Fibroblast of lung (primary cell): ENCODE data around the gene WFDC9. TPM values are rescaled to one million over a fixed set of nuclear protein-coding genes. Genes with fewer than 3 reads are reported as not detected.
"Not testable (repeated sequence)": the region's sequence is repeated elsewhere in the genome, so short reads cannot be mapped to it uniquely, and the experiment has no call there.

ENCODE experiments used
- DNase-seq, 2 donors: peaks; one replicate each; pipeline versions ENCODE4 v3.0.0 to v3.0.0-alpha.2; 2010; ENCODE audit warnings: low read depth in 2 of 2
- H2AFZ ChIP-seq: 2 replicates; pipeline ENCODE4 v1.5.1; 2012; ENCODE audit warnings: low read length, control low read depth, inconsistent platforms
- H3K27ac ChIP-seq: 2 replicates; pipeline ENCODE4 v1.5.1; 2011; ENCODE audit warnings: low read length, control low read depth; ENCODE audit not compliant: insufficient read depth
- H3K27me3 ChIP-seq: 2 replicates; pipeline ENCODE4 v1.5.1; 2011; ENCODE audit warnings: mild to moderate bottlenecking, low read length; ENCODE audit not compliant: control insufficient read depth, insufficient read depth
- H3K36me3 ChIP-seq: 2 replicates; pipeline ENCODE4 v1.5.1; 2011; ENCODE audit warnings: low read length; ENCODE audit not compliant: control insufficient read depth, insufficient read depth
- H3K4me1 ChIP-seq: 2 replicates; pipeline ENCODE4 v1.5.1; 2011; ENCODE audit warnings: low read length; ENCODE audit not compliant: control insufficient read depth, insufficient read depth; ENCODE audit errors: extremely low read depth
- H3K4me2 ChIP-seq: 2 replicates; pipeline ENCODE4 v1.5.1; 2011; ENCODE audit warnings: low read length, control low read depth; ENCODE audit not compliant: insufficient read depth; ENCODE audit errors: extremely low read depth
- H3K4me3 ChIP-seq, 4 experiments: fragments of 200-600 bp in 1 of 4; sonication (generic) in 1 of 4; replicated peaks in 1 of 4; 2 replicates each; pipeline ENCODE4 v1.5.1; 2011 to 2016; ENCODE audit warnings: low read length in 4 of 4, low read depth in 3 of 4, mild to moderate bottlenecking in 3 of 4, control low read depth in 2 of 4, inconsistent platforms in 1 of 4, mixed read lengths in 1 of 4; ENCODE audit not compliant: insufficient read depth in 1 of 4; ENCODE audit errors: control extremely low read depth in 1 of 4
- H3K79me2 ChIP-seq: 2 replicates; pipeline ENCODE4 v1.5.1; 2012; ENCODE audit warnings: mild to moderate bottlenecking, low read length, inconsistent platforms; ENCODE audit not compliant: control insufficient read depth, insufficient read depth
- H3K9ac ChIP-seq: 2 replicates; pipeline ENCODE4 v1.5.1; 2011; ENCODE audit warnings: mild to moderate bottlenecking, low read length, control low read depth; ENCODE audit not compliant: insufficient read depth
- H3K9me3 ChIP-seq: 2 replicates; pipeline ENCODE4 v1.5.1; 2012; ENCODE audit warnings: low read depth, low read length; ENCODE audit not compliant: control insufficient read depth, insufficient read depth
- H4K20me1 ChIP-seq: 2 replicates; pipeline ENCODE4 v1.5.1; 2011; ENCODE audit warnings: low read length; ENCODE audit not compliant: control insufficient read depth, insufficient read depth; ENCODE audit errors: extremely low read depth
- EZH2 ChIP-seq: IDR thresholded peaks from 2 replicates; pipeline ENCODE4 v1.5.1; 2012; ENCODE audit warnings: low read length, control low read depth, mild to moderate bottlenecking; ENCODE audit errors: missing control alignments
- polyA plus RNA-seq, 2 donors: library from polyadenylated mRNA; depleted of rRNA in 1 of 2; stranded (reverse) in 1 of 2; unstranded in 1 of 2; fragments of >200 nt; gene quantifications; 2 replicates each; pipeline ENCODE4 v1.2.1, GENCODE V29; 2011 to 2012; ENCODE audit warnings: missing spikeins in 1 of 2
- total RNA-seq: library from RNA; depleted of rRNA; stranded (reverse); fragments of >200 nt; gene quantifications from 2 replicates; pipeline ENCODE4 v1.2.1, GENCODE V29; 2014
- TF ChIP-seq, protein P1 (sequence below), 2 donors: IDR thresholded peaks in 1 of 2; conservative IDR thresholded peaks in 1 of 2; 1 replicate in 1 of 2; 2 replicates in 1 of 2; pipeline ENCODE4 v1.5.1; 2011 to 2012; ENCODE audit warnings: low read length in 2 of 2, control low read depth in 1 of 2, inconsistent platforms in 1 of 2, low read depth in 1 of 2, mild to moderate bottlenecking in 1 of 2

Gene WFDC9
- total and polyA plus RNA-seq, 2 donors (not counting 1 experiment from before 2014, with no cell fraction given) = not detected

DNA sequence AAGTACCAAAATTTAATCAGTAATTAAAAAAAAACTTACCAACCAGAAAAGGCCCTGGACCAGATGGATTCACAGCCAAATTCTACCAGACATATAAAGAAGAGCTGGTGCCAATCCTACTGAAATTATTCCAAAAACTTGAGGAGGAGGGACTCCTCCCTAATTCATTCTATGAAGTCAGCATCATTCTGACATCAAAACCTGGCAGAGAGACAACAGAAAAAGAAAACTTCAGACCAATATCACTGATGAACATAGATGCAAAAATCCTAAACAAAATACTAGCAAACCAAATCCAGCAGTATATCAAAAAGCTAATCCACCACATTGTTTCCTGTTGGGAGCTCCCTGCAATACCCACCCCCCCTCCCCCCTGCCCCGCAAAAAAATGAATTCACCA, 39.1 kb upstream of the WFDC9 start, which contains the start of gene WFDC11:
Gene WFDC11, minus strand, starts transcription at position 101 of the 400 bp plus-strand sequence. CDS start 19,639 bp downstream, outside the sequence.
- no peak for DNase-seq
- Histone ChIP-seq H3K9ac (no peak within 1 kb of the TSS), H3K79me2 (no peaks in the 10 kb centered on the region), H4K20me1 (no peaks in the 10 kb centered on the region), H3K27ac (no peak within 1 kb of the TSS), H3K4me3 (no peak within 1 kb of the TSS), H3K9me3 (no peaks in the 10 kb centered on the region), H3K4me2 (no peak within 1 kb of the TSS), H3K36me3 (no peaks in the 10 kb centered on the region), H3K4me1 (no peaks in the 10 kb centered on the region), H3K27me3 (no peaks in the 10 kb centered on the region), H2AFZ (no peak within 1 kb of the TSS)
- no peak for TF ChIP-seq EZH2
- TF ChIP-seq, protein P1, sequence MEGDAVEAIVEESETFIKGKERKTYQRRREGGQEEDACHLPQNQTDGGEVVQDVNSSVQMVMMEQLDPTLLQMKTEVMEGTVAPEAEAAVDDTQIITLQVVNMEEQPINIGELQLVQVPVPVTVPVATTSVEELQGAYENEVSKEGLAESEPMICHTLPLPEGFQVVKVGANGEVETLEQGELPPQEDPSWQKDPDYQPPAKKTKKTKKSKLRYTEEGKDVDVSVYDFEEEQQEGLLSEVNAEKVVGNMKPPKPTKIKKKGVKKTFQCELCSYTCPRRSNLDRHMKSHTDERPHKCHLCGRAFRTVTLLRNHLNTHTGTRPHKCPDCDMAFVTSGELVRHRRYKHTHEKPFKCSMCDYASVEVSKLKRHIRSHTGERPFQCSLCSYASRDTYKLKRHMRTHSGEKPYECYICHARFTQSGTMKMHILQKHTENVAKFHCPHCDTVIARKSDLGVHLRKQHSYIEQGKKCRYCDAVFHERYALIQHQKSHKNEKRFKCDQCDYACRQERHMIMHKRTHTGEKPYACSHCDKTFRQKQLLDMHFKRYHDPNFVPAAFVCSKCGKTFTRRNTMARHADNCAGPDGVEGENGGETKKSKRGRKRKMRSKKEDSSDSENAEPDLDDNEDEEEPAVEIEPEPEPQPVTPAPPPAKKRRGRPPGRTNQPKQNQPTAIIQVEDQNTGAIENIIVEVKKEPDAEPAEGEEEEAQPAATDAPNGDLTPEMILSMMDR (conservative IDR thresholded peaks at IDR 0.05 in 1 of 2, IDR thresholded peaks at IDR 0.05 in 1 of 2; ENCODE audit: low read depth in 1 of 2, low read length in 2 of 2) = no peak

DNA sequence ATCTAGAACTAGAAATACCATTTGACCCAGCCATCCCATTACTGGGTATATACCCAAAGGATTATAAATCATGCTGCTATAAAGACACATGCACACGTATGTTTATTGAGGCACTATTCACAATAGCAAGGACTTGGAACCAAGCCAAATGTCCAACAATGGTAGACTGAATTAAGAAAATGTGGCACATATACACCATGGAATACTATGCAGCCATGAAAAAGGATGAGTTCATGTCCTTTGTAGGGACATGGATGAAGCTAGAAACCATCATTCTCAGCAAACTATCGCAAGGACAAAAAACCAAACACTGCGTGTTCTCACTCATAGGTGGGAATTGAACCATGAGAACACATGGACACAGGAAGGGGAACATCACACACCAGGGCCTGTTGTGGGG, 26.0 kb upstream of the WFDC9 start:
- H2AFZ ChIP-seq, H3K4me3 ChIP-seq, H3K4me2 ChIP-seq, H3K9ac ChIP-seq, H3K36me3 ChIP-seq, H3K4me1 ChIP-seq, H3K9me3 ChIP-seq, H4K20me1 ChIP-seq, DNase-seq, H3K79me2 ChIP-seq, H3K27me3 ChIP-seq, H3K27ac ChIP-seq: not testable (repeated sequence)

DNA sequence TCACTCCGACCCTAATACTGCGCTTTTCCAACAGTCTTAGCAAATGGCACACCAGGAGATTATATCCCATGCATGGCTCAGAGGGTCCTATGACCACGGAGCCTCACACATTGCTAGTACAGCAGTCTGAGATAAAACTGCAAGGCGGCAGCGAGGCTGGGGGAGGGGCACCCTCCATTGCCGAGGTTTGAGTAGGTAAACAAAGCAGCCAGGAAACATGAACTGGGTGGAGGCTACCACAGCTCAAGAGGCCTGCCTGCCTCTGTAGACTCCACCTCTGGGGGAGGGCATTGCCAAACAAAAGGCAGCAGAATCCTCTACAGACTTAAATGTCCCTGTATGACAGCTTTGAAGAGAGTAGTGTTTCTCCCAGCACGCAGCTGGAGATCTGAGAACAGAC, 20.6 kb upstream of the WFDC9 start:
- H3K9me3 ChIP-seq = not testable (repeated sequence)

DNA sequence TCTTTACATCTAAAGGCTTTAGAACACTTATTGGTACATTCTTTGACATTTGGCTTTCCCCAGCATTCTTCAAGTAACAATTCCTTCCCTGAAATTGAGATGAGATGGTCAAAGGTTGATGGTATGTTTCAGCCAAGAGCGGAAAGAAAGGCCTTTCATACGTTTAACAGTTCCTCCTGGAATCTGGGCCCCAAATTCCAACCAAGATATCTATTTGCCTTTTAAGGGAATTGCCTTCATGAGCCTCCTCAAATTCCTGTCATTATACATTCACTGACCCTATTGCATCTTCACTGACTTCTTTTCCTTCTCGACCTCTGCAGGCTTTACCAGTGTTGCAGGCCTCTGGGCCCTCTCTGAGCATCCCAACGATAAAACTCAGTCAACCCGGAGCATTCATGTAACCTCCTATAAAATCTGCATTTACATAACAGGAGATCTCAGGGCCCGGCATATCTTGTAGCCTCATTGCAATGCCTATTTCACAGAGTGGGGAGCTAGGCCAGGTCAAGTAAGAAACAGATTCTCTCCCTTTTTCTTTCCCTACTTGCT, 18.3 kb upstream of the WFDC9 start:
- no peaks in the 10 kb centered on the region for H3K4me1 ChIP-seq
- DNase-seq = no peak
- H3K9me3 ChIP-seq = no peaks in the 10 kb centered on the region
- H3K79me2 ChIP-seq = no peaks in the 10 kb centered on the region
- no peaks in the 10 kb centered on the region for H3K27me3 ChIP-seq
- no peaks in the 10 kb centered on the region for H3K36me3 ChIP-seq
- H3K4me3 ChIP-seq = no peak overlapping the region
- TF ChIP-seq, protein P1 (conservative IDR thresholded peaks at IDR 0.05 in 1 of 2, IDR thresholded peaks at IDR 0.05 in 1 of 2; ENCODE audit: low read depth in 1 of 2, low read length in 2 of 2) = no peak
- no peak for TF ChIP-seq EZH2
- H4K20me1 ChIP-seq = no peaks in the 10 kb centered on the region
- no peak overlapping the region for H3K27ac ChIP-seq
- H3K9ac ChIP-seq = no peak overlapping the region
- H2AFZ ChIP-seq = no peak overlapping the region
- no peak overlapping the region for H3K4me2 ChIP-seq

More for the DNA sequence above, 20.6 kb upstream of the WFDC9 start:
- not testable (repeated sequence) for DNase-seq, H3K27me3 ChIP-seq, H3K79me2 ChIP-seq, H3K9ac ChIP-seq, H3K27ac ChIP-seq, H3K36me3 ChIP-seq, H3K4me2 ChIP-seq, H3K4me1 ChIP-seq, H2AFZ ChIP-seq, H3K4me3 ChIP-seq, H4K20me1 ChIP-seq
